GM21619 (cell line): ENCODE results near the gene ATP2A3.

Source experiments
- ATAC-seq: cut with Tn5 transposase; IDR thresholded peaks from one replicate; pipeline ENCODE4 v1.9.1; 2021; ENCODE audit not compliant: unreplicated experiment

ATP2A3 gene

DNA sequence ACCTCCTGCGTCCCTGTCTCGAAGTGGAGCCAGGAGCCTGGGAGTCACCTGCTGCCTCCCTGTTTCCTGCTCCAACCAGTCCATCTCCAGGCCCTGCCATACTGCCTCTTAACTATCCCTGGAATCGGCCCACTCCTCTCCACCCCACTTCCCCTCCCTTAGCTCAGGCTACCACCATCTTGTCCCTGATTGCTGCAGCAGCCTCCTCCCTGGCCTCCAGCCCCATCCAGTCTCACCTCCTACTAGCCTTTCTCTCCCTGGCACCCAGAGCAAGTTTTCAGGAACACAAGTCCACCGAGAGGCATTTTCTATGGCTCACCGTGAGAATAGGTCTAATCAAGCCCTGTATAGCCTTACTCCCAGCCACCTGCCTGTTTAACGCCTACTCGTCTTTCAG, 70.5 kb downstream of the ATP2A3 start:
- ATAC-seq, result no peak

DNA sequence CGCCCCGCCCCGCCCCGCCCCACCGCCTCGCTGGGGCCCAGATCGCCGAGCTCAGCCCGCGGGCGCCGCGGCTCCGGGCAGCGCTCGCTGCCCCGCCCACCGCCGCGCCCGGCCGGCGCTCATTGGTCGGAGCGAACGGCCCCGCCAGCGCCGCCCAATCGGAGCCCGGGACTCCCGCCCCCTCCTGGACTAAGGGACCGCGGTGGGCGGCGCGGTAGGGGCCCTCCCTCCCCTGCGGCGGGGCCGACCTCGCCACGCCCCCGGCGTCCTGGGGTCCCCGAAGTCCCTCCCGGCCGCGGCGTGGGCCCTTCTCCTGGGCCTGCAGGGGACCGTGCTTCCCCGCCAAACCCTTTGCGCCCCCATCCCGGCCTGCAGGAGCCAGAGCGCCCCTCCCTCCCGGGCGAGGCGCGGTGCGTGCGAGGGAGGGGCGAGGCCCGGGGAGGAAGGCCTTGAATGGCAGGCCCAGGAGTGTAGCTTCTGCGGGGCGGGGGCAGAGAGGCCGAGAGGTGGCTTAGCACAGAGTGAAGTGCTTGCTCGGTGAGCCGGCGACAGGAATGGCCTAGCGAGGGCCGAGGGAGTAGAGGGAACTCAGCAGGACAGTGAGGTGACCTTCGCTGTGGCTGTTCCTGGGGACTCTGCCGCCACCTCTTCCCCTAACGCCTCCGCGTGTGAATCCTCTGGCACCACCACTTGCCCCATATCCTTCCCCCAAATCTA, 71.1 kb downstream of the ATP2A3 start, which contains the start of gene CAMKK1:
CAMKK1 (minus strand) TSS at position 51 of the 717 bp plus-strand sequence. CDS start 7,366 bp downstream, outside the sequence.
- peak; percentile 84 for ATAC-seq

DNA sequence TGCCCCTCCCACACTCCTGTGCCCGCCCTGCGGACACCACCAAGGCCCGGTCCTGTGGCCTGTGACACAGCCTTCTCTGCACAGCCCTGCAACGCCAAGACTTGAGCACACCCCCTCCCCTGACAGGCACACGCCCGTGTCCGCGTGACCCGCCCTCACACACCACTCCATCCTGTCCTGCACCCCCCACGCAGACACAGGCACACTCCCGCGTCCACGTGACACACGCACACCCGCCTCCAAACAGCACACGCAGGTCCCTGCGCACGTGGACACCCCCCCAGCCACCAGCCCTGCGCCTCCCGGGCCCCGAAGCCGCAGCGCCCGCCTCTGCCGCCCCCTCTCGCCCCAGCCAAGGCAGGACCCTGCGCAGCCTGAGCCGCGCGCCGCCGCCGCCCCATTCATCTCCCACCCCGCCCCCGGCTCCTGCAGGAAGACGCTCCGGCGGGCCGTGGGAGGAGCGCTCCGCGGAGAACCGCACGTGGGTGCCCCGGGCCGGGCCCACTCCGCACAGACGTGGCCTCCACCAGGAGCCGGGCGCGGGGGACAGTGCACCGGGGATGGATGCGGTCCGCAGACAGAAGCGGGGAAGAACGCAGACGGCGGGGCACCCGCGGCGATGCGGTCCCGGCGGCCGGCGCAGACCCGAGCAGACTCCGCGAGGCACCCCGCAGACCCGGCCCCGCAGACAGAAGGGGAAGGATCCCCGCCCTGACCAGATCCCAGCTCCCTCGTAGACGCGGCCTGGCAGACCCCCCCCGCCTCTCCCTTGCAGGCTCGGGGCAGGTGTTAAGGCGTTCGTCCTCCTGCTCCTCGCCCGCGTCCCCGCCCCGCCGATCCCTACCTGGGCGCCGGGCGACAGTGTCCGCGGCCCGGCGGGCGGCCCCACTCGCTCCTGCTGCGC, 71.9 kb downstream of the ATP2A3 start:
- ATAC-seq, result peak; percentile 21

DNA sequence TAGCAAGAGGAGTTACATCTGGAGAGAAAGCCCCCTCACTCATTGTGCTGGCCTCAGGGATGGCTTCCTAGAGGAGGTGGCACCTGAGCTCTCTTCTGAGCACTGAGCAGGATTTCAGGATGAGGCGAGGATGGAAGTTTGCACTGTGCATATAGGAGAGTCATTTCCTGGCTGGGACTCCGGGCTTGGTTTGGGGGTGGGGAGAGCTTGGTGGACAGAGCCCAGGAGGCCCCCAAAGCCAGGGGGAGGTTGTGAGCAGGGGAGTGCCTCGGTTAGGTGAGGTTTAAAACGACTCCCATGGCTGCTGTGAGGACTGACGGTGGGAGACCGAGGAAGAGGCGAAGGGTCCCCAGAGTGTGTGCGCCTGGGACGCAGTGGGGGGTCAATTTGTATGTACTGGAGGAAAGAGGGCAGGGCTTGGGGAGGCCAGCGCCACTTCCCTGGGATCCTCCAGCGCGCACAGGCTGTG, 72.6 kb downstream of the ATP2A3 start:
- no peak for ATAC-seq

DNA sequence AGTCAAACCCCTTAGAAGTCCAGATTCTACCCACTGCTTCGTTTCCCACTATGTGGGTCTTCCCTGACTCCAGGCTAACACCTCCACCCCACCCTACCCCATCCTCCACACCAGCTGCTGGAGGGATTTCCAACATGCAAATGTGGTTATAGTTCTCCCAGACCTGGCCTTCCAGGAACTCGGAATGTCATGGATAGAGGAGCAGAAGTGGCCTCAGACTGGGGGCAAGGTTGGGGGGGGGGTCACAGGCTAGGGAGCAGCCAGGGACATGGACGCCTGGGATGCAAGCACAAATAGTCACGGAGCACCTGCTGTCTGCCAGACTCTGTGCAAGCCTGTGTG, 73.4 kb downstream of the ATP2A3 start:
- ATAC-seq, result no peak

DNA sequence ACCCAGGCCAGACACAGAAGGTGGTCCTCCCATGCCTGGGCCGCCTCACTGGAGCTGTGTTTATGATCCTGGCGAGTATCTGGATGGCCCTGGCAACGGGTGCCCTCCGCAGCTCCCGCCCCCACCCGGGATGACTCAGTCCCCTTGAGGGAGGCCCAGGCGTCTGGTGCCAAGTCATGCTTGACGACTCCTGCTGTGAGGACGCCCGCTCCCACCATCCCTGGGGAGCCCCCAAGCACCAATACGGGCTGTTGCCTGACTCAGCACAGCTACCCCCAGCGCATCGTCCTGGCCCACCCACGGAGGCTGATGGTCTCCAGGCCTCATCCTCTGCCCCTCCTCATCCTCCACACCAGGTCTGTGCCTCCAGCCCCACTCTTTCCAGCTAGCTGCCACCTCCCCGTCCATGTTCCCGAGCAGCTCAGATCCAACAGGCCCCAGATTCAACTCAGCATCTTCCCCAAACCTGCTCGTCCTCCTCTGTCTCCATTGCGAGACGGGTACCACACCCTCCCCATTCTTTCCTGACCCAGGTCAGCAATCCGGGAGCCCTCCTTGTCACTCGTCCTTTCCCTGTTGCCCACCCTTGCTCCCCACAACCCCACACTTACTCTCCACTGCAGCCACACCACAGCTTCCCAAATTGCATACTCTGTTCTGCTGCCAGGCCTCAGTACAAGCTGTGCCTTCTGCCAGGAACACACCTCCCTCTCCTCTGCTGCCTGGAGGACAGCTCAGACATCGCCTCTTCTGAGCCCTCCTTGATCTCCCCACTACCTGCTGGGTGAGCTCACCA, 74.0 kb downstream of the ATP2A3 start:
- no peak for ATAC-seq

DNA sequence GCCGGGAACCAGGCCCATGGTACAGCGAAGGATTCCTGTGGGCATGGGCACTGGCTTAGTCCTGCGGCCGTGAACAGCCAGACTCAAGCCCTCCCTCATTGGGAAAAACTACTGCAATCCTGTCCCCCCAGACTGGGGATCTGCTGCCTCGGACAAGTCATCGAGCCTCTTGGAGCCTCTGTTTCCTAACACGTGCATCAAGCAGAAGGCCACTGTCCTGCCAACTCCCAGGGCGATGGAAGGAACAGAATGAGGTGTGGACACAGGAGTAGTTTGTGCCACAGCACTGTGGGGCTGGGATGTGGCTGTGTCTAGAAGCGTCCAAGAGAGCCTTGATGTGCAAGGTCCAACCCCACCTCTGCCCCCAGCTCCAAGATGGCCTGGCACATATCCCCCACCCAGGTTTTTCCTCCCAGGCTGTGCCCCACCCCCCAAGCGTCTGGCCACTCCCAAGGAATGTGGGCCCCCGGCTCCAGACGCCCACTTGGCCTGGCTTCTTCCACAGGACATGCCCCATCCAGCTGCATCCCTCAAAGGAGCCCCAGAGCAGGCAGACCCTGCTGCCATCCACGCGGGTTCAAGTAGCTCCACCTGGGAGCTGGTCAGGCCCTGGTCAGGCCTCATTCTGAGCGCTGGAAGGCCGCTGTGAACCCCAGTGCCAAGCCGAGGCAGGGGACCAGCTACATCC, 74.8 kb downstream of the ATP2A3 start:
- no peak for ATAC-seq

DNA sequence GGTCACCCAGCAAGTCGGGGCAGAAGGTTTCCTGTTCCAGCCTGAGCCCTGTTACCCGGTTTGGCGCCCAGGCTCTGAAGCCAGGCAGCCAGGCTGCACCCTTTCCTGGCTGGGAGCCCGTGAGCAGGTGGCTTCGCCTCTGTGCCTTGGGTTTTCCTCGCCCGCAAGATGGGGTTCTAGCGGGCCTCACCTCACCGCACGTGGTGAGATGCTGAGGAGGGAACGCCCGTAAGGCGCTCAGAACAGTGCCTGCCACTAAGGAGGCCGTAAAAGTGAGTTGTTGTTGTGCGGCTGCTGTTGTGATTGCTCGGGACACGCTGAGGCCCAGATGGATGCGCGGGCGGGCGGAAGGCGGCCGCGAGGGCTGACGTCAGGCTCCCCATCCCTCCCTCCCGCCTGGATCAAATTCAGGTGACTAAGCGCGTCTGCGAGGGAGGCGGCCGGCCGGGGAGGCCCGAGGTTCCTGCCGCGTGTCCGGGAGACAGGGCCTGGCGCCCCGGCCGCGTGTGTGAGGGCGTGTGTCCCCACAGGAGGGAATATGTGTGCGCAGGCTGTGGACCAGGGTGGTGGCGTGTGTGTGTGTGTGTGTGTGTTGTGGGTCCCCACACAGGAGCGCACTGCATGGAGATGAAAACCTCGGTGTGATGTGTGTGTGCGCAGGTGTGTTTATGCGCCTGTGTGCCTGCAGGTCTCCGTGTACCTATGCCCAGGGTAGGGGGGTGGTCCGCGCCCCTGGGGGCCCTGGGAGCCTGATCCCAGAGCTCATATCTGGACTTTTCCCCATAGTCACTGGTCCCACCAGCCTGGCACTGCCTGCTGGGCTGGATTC, 75.7 kb downstream of the ATP2A3 start:
- no peak for ATAC-seq

DNA sequence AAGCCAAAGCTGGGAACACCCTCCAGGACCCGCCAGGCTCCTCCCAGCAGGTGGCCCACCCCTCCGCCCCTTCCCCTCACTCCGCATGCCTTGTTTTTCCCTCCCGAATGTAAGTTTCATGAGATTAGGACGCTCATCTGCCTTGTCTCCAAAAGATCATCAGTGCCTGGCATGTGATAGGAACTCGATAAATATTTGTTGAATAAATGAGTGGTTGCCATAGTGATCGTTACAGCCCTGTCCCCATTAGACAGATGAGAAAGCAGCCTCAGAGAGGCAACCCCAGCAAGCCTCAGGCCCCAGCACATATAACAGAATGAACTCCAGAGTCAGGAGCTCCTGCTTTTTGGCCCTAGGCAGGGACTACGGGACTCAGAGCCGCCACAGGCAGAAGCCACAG, 76.4 kb downstream of the ATP2A3 start:
- ATAC-seq, result no peak

DNA sequence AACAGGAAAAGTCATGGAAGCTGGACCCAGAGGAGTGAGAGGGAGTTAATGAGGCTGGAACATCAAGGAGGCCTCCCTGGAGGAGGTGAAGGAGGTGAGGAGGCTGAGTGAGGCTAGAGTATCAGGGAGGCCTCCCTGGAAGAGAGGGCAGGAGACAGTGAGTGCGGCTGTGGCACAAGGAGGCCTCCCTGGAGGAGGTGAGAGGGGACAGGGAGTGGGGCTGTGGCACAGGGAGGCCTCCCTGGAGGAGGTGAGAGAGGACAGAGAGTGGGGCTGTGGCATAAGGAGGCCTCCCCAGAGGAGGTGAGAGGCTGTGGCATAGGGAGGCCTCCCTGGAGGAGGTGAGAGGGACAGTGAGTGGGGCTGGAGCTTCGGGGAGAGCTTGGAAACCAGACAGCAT, 76.8 kb downstream of the ATP2A3 start:
- no peak for ATAC-seq

DNA sequence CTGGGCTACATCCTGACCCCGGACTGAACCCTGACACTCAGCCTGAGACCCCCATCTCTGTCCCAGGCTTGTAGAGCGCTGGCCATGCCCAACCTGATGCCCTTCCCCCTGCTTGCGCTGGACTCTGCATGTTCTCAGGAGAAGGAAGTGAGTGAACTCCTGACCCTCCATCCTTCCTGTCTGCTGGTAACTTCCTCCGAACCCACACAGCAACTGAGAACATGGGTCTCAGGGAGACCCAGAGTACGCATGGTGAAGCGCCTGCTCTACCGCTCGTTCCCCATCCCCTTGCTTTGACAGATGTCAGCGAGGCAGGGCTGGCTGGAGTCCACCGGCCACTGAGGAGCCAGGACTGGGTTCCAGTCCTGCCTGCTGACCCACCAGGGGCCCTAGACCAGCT, 77.5 kb downstream of the ATP2A3 start:
- ATAC-seq, result no peak

DNA sequence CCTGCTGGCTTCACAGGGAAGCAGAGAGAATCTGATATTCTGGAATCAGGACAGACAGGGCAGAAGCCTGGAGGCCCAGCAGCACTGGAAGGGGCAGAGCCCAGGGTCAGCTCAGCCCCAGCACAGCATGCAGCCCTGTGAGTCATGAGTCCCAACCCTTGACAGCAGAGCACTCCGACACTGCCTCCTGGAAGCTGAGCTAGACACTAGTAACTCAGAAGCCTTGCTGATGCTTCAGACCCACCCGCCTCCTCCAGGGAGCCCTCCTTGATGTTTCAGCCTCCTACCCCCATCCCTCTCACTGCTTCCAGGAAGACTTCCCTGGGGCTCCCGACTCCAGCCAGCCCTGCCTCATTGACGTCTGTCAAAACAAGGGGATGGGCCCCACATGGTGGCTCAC, 78.3 kb downstream of the ATP2A3 start:
- no peak for ATAC-seq

DNA sequence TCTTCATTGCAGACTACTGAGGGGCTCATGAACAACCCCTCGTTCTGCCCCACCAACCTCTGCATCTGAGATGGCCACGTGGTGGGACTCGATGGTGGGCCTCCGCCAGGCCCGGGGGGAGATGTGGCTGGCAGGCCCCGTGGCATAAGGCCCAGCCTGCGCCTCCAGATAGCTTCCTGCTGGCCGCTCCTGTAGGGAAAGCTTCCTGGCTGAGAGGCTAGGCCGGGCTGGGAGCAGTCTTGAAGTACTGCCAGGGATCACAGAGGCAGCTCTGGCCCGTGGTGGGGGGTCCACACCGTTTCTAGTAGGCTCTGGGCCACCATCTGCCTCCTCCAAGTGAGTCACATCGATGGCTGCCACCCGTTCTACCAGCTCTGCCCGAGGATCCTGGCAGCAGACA, 79.0 kb downstream of the ATP2A3 start:
- no peak for ATAC-seq

DNA sequence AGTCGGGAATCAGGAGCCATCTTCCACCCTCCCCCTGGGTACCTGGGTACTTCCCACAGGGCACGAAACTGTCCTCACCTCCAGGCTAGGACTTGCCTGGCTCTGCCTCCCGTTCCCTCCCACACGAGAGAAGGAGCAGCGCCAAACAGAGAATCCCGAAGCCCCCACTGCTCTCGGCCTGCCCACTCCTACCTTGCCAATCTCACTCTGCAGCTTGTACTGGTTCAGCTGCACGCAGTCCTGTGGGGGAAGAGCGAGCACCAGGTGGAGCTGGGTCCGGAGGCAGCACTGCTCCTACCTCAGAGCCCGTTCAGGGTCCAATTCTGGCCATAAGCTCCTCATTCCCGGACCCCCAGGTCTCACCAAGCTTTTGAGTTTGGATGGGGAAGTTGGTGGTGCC, 80.0 kb downstream of the ATP2A3 start:
- ATAC-seq, result no peak

DNA sequence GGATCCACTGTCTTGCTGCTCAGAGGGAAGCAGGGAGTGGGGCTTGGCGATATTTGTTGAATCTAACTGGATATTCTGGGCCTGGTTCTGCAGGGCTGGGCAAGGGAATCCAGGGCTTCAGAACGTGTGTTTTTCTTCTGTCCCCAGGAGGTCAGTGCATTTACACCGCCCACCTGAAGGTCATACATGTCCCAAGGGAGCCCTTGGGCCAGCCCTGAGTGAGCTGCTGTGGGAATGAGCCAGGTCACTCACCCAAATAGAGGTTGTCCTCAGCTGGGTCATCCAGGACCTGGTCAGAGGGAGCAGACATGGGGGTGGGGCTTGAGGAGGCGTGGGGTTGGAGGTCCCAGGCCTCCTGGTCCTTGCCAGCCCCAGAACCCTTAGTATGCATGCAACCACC, 82.0 kb downstream of the ATP2A3 start:
- ATAC-seq, result no peak

DNA sequence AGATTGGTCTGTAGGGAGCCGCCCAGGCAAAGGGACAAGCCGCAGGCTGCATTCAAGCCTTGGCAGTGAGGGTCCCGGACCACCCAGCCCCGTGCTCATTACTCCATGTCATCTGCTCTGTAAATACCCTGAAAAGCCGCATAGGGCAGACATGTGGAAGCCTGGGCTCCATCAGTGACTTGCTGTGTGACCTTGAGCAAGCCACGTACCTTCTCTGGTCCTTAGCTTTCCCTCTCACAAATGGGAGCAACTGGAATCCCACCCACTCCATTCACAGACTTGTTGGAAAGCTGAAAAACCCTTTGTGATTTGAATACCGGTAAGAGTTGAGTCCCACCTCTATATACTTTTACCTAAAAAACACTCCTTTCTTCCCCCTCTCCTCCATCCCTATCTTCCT, 83.3 kb downstream of the ATP2A3 start:
- ATAC-seq, result no peak

DNA sequence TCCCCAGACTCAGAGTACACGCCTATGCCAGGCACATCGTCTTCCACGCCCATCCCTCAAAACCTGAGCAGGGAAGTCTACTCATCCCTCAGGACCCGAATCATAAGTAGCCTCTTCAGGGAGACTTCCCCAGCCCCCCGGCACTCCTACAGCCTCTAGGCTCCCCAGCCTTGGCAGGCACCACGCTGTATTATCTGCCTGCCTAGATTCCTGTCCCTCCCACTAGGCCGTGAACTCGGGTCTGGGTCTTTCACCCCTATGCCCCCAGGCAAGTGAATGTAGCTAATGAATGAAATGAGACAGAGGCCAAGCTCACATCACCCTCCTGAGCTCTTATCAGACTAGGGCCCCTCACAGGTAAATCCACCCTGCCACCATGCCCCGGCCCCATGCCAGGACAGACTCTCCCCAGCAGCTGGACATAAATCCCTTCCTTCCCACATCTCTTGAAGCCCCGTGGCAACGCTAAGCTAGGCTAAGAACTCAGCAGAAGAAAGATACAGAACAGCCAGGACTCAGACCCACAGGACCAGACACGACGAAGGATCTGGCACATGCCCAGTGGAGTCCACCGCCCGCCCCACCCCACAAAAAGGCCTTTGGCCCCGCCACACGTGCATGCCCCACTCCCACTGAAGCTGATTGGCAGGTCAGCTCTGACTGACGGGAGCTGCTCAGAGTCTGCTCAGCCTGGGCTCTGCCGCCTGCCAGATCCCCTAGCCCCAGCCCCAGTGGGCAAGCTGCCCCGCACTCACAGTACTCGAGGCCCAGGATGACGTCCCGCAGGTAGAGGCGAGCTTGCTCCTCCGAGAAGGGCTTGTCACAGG, 84.4 kb downstream of the ATP2A3 start:
- ATAC-seq, result no peak

DNA sequence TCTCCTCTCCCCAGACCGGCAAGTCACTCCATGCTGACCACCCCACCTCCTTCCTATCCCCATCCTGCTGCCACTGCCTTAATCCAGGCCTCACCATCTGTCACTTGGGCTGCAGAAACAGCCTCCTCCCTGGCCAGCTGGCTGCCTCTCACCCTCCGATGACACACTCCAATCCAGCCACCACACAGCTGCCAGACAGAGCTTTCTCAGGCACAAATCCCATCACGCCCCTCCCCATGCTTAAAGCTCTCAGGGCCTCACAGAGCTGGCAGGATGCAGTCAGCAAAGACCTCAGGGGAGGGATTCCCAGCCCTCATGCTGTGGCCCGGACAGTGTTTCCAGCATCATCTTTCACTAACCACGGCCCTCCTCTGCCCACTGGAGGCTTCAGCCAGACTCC, 85.1 kb downstream of the ATP2A3 start:
- no peak for ATAC-seq

DNA sequence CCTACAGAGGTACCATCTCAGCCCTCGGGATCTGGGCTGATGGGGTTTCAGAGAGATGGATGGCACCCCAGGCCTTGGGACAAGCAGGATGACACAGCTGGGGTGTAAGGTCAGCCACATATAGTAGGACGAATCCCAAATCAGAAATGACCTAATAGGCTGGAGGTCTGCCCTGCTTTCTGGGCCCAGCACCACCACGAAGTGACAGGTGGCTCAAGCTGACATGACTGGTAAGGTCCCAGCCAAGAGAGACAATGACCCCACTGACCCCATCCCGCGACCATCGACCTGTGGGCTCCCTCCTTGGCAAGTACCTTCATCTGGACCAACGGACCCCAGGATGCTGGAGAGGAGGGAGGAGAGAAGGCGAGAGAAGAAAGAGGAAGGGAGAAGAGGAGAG, 87.0 kb downstream of the ATP2A3 start:
- ATAC-seq, result no peak
